Midbrain (tissue), 1 donor: ENCODE results near the gene SNX11.
"Not testable (repeated sequence)": the region's sequence is repeated elsewhere in the genome, so short reads cannot be mapped to it uniquely, and the experiment has no call there.

Experiments used
- DNase-seq: peaks from one replicate; lab custom pipeline; 2025; lab: John Stamatoyannopoulos, UW

SNX11 gene, protein sequence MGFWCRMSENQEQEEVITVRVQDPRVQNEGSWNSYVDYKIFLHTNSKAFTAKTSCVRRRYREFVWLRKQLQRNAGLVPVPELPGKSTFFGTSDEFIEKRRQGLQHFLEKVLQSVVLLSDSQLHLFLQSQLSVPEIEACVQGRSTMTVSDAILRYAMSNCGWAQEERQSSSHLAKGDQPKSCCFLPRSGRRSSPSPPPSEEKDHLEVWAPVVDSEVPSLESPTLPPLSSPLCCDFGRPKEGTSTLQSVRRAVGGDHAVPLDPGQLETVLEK

GRCh38 chr17:48107137-48108055, at the start of gene SNX11:
TSS of gene SNX11 (plus strand) at chr17:48107766. CDS start at chr17:48112044, 4,278 bp downstream.
- peak; percentile 90 for DNase-seq

GRCh38 chr17:48058393-48059124, 49.0 kb upstream of the SNX11 start:
- DNase-seq, result no peak

DNA sequence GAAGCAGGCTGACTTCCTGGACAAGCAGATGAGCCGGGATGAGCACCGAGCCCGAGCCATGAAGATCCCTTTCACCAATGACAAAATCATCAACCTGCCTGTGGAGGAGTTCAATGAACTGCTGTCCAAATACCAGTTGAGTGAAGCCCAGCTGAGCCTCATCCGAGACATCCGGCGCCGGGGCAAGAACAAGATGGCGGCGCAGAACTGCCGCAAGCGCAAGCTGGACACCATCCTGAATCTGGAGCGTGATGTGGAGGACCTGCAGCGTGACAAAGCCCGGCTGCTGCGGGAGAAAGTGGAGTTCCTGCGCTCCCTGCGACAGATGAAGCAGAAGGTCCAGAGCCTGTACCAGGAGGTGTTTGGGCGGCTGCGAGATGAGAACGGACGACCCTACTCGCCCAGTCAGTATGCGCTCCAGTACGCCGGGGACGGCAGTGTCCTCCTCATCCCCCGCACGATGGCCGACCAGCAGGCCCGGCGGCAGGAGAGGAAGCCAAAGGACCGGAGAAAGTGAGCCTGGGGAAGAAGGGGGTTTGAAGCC, 48.4 kb upstream of the SNX11 start:
- no peak for DNase-seq

DNA sequence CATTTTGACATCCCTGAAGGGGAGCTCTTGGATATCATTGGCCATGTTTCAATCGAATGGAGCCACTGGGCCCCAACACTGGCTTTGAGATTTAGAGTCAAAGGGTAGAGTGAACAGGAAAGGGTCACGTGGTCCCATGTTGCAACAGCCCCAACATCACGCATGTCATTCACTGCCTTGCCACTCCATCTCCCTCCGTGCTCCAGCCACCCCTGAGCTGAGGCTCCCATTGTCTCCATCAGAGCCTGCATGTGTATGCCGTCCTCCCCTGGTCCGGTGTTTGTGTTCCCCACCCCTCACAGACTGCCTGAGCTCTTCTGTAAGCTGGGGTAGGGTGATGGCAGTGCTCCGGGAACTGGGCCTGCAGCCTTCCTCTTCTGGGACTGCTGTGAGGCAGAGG, 47.3 kb upstream of the SNX11 start:
- DNase-seq, result no peak

GRCh38 chr17:48062273-48062672, 45.3 kb upstream of the SNX11 start:
- no peak for DNase-seq

DNA sequence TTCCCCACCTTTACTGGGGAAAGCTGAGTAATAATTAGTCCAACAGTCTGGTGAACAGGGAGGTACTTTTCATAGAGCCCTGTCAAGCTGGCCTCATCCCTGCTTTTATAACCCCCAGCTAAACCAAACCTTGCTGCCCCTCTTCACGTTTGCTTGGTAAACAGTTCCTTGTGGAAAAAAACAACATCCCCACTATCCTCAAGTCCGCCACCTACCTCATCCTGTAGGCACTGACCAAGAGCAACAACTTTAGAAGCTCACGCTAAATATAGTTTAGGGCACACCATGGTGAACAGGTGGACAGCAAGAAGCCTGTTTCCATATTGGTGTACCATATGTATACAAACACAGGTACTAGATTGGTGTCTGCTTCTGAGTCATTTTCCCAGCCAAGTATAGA, 42.9 kb upstream of the SNX11 start:
- no peak for DNase-seq

GRCh38 chr17:48066192-48066591, 41.4 kb upstream of the SNX11 start:
- DNase-seq, result no peak

GRCh38 chr17:48066656-48067055, 40.9 kb upstream of the SNX11 start:
- DNase-seq, result no peak

- no peak for DNase-seq
Observed at GRCh38 chr17:48067245-48067644, 40.3 kb upstream of the SNX11 start.

- not testable (repeated sequence) for DNase-seq
Observed at GRCh38 chr17:48067808-48068207, 39.8 kb upstream of the SNX11 start.

DNA sequence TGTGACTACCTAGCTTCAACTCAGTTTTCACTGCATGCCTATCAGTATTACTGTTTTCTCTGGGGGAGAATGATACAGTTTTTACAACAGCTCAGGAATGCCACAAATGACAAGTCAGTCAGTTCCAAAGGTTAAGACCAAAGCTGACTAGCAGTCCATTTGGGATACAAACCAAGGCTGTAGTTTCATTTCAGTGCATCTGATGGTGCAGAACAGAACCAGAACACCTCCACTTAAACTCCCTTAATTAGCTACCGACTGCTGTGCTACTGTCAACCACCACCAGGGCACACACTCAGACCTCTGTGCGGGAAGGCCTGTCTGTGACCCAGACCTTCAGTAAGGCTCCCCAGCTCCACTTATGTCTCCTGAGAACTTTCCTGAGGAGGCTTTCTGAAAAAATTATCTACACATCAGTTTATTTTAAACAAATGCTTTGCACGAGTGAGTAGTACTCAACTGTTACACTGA, 39.0 kb upstream of the SNX11 start:
- no peak for DNase-seq

GRCh38 chr17:48070195-48070594, 37.4 kb upstream of the SNX11 start:
- DNase-seq, result no peak

- no peak for DNase-seq
Observed at GRCh38 chr17:48071654-48072053, 35.9 kb upstream of the SNX11 start.

GRCh38 chr17:48072811-48073210, 34.8 kb upstream of the SNX11 start:
- DNase-seq, result not testable (repeated sequence)

DNA sequence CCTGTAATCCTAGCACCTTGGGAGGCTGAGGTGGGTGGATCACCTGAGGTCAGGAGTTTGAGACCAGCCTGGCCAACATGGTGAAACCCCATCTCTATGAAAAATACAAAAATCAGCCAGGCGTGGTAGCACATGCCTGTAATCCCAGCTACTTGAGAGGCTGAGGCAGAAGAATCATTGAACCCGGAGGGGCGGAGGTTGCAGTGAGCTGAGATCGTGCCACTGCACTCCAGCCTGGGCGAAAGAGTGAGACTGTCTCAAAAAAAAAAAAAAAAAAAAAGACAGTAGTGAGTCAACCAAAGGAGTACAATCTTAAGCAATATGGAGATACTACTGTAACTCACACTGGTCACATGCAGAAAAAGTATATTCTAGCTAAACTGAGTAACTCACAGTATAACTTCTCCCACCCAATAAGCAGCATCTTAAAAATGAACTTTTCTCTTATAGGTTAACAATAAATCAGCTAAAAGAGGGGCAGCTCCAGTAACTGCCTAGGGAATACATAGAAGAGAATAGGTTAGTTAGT, 33.9 kb upstream of the SNX11 start:
- DNase-seq, result not testable (repeated sequence)

DNA sequence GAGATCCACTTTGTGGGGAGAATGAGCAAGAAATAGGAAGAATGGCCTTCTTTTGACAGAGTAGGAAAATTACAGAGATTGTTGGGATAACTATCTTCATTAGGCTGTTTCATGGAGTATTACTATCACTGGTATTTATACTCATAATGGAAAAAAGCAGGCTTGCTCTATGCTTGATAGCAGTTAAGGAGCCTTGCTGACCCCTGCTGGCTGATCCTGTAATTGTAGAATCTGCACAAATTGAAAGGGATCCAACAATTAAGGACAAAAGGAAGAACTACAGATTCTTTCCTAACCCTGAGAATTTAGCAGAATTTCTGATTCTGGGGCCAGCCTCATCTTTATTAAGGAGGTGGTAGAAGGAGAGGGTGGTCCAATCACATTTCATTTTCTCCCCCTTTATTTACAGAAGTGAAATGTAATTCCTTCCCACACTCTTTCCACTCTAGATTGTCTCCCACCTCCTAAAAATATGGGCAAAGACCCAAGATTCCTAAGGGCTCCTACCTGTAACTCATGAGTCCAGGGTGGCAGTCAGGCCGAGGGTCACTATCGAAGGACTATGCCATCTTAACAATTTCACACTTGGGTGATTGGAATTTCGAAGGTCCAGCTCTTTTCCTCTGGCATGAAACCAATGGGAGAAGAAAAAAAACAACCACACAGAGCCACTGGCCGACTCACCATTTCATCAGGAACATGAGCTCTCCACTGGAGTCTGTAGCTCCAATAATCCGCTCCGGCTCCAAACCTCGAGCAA, 33.1 kb upstream of the SNX11 start:
- peak; percentile 83 for DNase-seq

DNA sequence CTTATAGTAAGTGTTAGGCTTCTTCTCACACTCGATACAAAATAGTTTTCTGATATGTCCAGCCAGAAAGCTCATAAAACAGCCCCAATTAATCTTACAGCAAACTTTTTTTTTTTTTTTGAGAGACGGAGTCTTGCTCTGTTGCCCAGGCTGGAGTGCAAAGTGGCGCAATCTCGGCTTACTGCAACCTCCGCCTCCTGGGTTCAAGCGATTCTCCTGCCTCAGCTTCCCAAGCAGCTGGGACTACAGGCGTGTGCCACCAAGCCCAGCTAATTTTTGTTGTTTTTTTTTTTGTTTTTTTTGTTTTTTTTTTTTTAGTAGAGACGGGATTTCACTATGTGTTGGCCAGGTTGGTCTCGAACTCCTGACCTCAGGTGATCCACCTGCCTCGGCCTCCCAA, 30.4 kb upstream of the SNX11 start:
- DNase-seq, result not testable (repeated sequence)

GRCh38 chr17:48081858-48082257, 25.7 kb upstream of the SNX11 start:
- no peak for DNase-seq

GRCh38 chr17:48084932-48085331, 22.6 kb upstream of the SNX11 start:
- no peak for DNase-seq

- DNase-seq, result no peak
Observed at GRCh38 chr17:48093341-48094045, 14.1 kb upstream of the SNX11 start.
